Mesodermal cell (in vitro differentiated cells): ENCODE results near the gene STBD1.

ENCODE experiments used
- H3K27ac ChIP-seq: 2 replicates; pipeline ENCODE4 v1.7.0; 2013; ENCODE audit warnings: mild to moderate bottlenecking, low read depth, low read length, moderate library complexity; ENCODE audit not compliant: severe bottlenecking
- H3K36me3 ChIP-seq: 2 replicates; pipeline ENCODE4 v1.7.1; 2013; ENCODE audit warnings: mild to moderate bottlenecking, low read length, moderate library complexity; ENCODE audit not compliant: control insufficient read depth, insufficient read depth
- H3K4me1 ChIP-seq: one replicate; pipeline ENCODE4 v1.7.1; 2013; ENCODE audit warnings: mild to moderate bottlenecking, low read length; ENCODE audit not compliant: insufficient read depth, control insufficient read depth, poor library complexity, severe bottlenecking
- H3K4me3 ChIP-seq: 2 replicates; pipeline ENCODE4 v1.7.0; 2013; ENCODE audit warnings: low read length, control low read depth, mild to moderate bottlenecking; ENCODE audit not compliant: insufficient read depth, poor library complexity, severe bottlenecking; ENCODE audit errors: extremely low read depth
- H3K9me3 ChIP-seq: 2 replicates; pipeline ENCODE4 v1.7.1; 2013; ENCODE audit warnings: mild to moderate bottlenecking, low read length, moderate library complexity; ENCODE audit not compliant: control insufficient read depth
- WGBS, 2 experiments: methylation state at CpG; one replicate each; pipeline ENCODE4 v1.1.5; 2013; ENCODE audit warnings: missing lambda C conversion rate in 2 of 2; ENCODE audit not compliant: insufficient coverage in 2 of 2; 5-methylcytosine and 5-hydroxymethylcytosine counted together

Gene STBD1

DNA sequence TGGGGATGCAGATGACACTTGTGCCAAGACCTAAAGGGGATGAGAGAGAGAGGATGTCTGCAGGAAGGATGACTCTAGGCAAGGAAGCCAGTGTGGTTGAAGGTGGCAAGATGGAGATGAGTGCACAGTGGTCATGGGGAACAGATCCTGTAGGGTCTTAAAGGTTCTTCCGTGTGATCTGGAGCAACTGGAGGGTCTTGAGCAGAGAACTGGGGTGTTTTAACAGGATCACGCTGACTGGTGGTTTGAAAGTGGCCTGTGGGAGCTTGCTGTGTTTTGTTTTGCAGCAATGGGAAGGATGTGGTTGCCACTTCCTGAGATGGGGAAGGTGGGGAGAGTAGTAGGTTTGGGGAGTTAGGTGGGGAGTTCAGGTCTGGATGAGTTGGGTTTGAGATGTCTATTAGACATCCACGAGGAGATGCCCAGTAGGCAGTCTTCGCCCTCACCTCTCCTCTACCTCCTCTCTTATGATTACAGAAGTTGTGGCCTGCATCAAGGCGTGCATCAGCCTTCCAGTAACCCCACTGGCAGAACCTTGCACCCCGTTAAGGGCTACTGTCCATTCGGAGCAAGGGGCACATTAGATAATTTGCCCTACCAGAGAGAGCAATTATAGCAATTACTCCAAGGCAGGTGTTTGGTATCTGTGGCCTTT, 1.4 kb upstream of the STBD1 start:
- Histone ChIP-seq H3K4me3 (peak overlapping the region; percentile 68), H3K36me3 (peaks cover 13% of the 10 kb centered on the region), H3K4me1 (peaks cover 8% of the 10 kb centered on the region), H3K27ac (no peak overlapping the region), H3K9me3 (no peaks in the 10 kb centered on the region)
- WGBS, 2 experiments: 89 to 96% methylated on average over 6 to 7 of the region's 7 CpGs

DNA sequence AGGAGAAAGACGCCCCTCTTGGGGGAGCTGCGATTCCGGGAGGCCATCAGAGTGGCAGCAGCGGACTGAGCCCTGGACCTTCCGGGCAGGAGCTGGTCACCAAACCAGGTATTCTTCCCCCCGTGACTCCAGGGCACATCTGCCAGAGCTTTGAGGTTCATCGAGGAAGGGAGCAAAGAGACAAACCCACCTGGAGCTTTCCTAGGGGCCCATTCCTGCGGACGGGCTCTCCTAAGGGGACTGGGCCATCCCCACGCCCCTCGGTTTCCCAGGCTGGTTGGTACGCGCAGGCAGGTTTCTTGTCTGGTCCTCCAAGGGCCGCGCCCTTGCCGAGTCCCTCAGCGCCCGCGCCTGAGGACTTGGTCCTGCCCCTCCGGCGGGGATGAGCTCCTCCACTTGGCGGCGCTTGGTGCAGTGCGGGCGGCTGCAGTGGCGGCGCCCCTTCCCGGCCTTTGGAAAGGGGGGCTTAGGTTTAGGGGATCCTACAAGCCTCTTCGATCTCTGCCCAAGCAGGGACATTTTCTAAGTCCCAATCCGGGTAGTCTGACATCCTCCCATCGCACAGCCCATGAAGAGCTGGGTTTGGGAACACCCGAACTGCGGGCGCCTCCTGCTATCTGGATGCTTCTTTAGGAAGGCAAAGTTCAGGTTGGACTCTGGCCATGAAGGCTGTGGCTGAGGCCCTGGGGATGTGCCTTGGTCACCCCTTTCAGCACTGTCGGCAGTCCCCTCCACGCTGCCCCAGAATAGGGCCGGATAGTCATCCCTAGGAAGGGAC, 538 bp downstream of the STBD1 start:
- peak overlapping the region; percentile 68 for H3K4me3 ChIP-seq
- H3K9me3 ChIP-seq: no peaks in the 10 kb centered on the region
- peaks cover under 1% of the 10 kb centered on the region for H3K4me1 ChIP-seq
- peaks cover 19% of the 10 kb centered on the region for H3K36me3 ChIP-seq
- H3K27ac ChIP-seq: no peak overlapping the region
- 6 to 10% methylated on average over 28 to 29 of the region's 37 CpGs for WGBS, 2 experiments

DNA sequence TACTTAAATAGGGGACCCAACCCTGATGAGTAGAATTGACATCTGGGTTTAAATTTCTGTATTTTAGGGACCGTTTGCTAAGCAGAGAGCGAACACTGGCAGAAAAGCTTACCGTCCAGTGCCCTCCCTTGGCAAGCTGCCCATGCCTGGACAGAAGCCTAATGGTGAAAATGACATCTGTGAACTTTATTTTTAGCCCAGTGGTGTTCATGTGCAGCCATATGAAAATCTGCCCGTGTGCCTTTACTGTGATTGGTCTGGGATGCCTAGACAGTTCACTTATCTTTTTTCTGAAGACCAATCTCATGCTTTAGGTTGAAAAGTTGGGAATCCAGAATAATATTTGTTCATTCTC, 1.1 kb downstream of the STBD1 start:
- H3K4me3 ChIP-seq: peak overlapping the region; percentile 68
- WGBS, 2 experiments: 85 to 94% methylated on average over 3 of the region's 4 CpGs
- H3K27ac ChIP-seq: no peak overlapping the region
- H3K9me3 ChIP-seq: no peaks in the 10 kb centered on the region
- no peaks in the 10 kb centered on the region for H3K4me1 ChIP-seq
- peaks cover 19% of the 10 kb centered on the region for H3K36me3 ChIP-seq

DNA sequence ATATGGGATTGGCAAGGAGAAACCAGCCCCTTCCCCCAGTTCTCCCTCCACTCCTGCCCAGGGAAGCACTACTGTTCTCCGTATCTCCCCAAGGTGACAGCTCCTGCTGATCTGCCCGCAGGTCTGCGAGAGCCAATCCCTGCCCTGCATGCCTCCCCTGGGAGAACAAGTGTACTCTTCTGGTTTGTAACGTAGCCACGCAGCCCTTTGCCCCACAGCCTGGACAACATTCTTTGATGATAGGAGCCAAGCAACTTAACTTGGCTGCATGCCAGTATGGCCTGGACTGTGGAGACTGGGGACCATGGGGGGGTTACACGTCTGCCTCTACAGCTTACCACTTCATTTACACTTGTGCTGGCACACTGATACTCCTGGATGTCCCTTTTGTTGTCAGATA, 2.0 kb downstream of the STBD1 start:
- peaks cover 19% of the 10 kb centered on the region for H3K36me3 ChIP-seq
- no peaks in the 10 kb centered on the region for H3K9me3 ChIP-seq
- WGBS, 2 experiments: 95 to 100% methylated on average over 5 of the region's 6 CpGs
- no peak overlapping the region for H3K27ac ChIP-seq
- H3K4me1 ChIP-seq: no peaks in the 10 kb centered on the region
- no peak overlapping the region for H3K4me3 ChIP-seq

DNA sequence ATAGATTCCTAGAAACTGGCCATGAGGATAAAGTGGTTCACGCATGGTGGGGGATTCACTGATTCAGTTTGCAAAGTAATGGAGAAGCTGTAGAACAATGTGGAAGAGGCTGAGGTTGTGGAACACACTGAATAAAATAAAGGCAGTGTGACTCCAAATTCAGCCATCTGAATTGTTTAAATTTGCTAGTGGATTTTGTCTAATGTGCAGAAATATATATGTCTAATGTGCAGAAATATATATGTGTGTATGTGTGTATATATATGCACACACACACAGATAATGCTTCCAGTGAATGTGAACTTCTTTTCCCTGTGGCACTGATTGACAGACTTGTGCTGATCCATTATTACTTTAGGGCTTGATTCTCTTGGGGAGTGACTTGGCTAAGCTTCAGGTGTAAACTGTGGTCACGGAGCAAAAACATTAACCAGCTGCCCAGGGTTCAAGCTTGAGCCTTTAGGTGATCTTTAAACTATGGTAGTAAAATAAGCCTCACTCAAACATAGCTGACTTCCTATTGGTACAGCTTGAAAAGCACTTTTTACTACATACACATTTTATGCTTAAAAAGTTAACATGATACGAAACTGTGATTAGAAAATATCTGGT, 3.5 kb downstream of the STBD1 start:
- Histone ChIP-seq H3K9me3 (no peaks in the 10 kb centered on the region), H3K4me1 (no peaks in the 10 kb centered on the region), H3K27ac (no peak overlapping the region), H3K4me3 (no peak overlapping the region), H3K36me3 (peaks cover 19% of the 10 kb centered on the region)
- 94 to 100% methylated on average over 1 of the region's 3 CpGs for WGBS, 2 experiments

DNA sequence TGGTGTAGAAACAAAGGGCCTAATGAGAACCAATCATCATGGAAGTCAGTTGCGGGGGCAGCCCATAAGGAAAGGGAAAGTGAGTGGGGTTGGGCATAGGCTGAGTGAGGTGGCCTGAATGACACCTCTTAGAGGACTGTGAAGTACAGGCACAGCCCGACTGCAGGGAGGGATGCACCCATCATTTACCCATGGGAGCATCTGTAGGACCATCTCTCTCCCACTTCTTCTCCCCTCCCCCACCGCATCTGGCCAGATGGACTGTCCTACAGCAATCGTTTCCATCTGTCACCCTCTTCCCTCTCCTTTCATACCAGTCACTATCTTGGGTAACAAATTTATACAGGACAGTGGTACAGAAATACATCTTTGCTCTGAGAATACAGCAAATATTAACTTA, 4.2 kb downstream of the STBD1 start:
- Histone ChIP-seq H3K9me3 (no peaks in the 10 kb centered on the region), H3K4me1 (no peaks in the 10 kb centered on the region), H3K36me3 (peaks cover 19% of the 10 kb centered on the region), H3K27ac (no peak overlapping the region), H3K4me3 (no peak overlapping the region)
- WGBS, 2 experiments: 88 to 100% methylated on average over 1 to 4 of the region's 4 CpGs

DNA sequence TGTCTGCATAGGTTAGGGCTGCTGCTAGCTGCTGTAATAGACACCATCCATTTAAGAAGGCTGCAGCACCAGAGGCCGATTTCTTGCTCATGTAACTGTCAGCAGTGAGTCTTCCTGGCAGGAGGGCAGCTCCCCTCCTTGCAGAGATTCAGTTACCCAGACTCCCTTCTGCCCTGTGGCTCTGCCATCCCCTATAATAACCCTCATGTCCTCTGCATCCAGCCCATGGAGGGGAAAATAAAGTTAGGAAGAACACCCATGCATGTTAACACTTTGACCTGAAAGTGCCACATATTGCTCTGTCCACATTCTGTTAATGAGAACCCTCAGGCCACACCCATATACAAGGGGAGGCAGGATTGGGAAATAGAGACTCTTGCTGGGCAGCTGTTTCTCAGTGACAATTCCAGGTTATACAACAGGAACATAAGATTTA, 5.4 kb downstream of the STBD1 start:
- peaks cover 19% of the 10 kb centered on the region for H3K36me3 ChIP-seq
- H3K4me1 ChIP-seq: no peaks in the 10 kb centered on the region
- H3K4me3 ChIP-seq: no peak overlapping the region
- H3K9me3 ChIP-seq: no peaks in the 10 kb centered on the region
- H3K27ac ChIP-seq: no peak overlapping the region
- WGBS, 2 experiments: 38 to 40% methylated on average over 1 of the region's 1 CpG

DNA sequence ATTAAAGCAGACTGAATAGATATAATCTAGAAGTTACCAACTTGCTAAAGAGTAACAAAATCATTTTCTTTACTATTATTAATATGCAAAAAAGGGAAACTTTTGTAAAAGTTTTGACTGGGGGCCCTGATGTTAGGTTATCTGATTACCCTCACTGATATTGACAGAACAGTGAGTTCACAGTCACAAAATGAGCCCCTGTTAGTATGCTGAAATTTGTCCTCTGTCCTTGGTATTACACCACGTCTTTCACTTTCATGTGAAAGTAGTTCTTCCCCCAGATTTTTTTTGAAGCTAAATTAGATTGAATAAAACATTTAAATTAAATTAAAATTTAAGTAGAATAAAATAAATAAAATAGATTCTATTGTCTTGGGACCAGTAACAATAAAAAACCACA, 5.9 kb downstream of the STBD1 start:
- no CpG with 5 or more reads among the region's 1 CpG for WGBS, 2 experiments
- Histone ChIP-seq H3K36me3 (peaks cover 19% of the 10 kb centered on the region), H3K27ac (no peak overlapping the region), H3K4me3 (no peak overlapping the region), H3K4me1 (no peaks in the 10 kb centered on the region), H3K9me3 (no peaks in the 10 kb centered on the region)

DNA sequence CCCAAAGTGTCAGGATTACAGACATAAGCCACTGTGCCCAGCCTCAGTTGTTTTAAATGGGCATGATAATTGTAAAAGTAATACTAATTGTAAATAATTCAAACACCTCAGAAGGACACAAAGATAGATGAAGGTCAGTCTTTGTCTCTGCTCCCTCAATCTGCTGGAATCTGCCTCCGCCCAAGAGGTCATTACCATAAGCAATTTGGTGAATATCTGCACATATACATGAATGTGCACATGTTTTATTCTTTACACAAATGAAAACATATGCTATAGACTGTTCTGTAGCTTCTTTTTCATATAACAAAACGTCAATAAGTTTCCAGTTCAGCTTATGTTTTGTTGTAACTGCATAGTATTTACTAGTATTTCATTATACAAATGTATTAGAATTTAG, 7.0 kb downstream of the STBD1 start:
- Histone ChIP-seq H3K9me3 (no peaks in the 10 kb centered on the region), H3K4me1 (no peaks in the 10 kb centered on the region), H3K36me3 (peaks cover 19% of the 10 kb centered on the region), H3K4me3 (no peak overlapping the region), H3K27ac (no peak overlapping the region)
- WGBS, 2 experiments: 100% methylated on average over 1 of the region's 2 CpGs; no CpG with 5 or more reads in 1 of the 2 experiments

DNA sequence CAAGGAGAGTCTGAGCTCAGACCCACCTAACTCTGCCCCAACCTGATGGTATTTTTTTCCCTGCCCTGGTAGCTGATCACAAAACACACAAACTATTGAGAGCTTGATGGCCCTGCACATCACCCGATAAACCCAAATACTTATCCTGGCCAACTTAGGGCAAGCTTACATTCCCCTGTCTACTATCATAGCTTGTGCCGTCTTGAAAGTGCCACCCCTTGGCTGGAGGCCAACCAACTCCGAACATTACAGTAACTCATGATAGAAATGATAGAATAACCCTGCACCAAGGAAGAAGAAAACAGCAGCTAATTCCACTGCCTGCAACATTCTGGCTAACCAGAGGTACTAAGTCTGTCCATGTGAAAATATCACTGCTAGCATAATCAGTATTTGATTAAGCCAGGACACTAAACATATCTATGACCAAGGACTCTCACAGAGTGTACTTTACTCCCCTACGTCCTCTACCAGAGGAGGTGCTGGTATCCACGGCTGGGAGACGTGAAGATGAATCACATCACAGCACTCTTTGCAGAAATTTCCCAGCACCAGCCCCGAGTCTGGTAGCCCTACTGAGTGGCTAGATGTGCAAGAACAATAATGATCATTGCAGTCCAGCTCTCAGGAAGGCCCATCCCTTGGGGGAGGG, 8.9 kb downstream of the STBD1 start:
- 80 to 97% methylated on average over 3 to 6 of the region's 7 CpGs for WGBS, 2 experiments
- no peaks in the 10 kb centered on the region for H3K4me1 ChIP-seq

More for the DNA sequence above, 8.9 kb downstream of the STBD1 start:
- Histone ChIP-seq H3K9me3 (peaks cover 1% of the 10 kb centered on the region), H3K36me3 (peaks cover 4% of the 10 kb centered on the region), H3K4me3 (no peak overlapping the region), H3K27ac (no peak overlapping the region)
